SK-N-SH treated with all-trans-retinoic acid at 6 μM for 48 hours (cell line): ENCODE measurements around the gene MYD88.

Experiments
- PATZ1 ChIP-seq: fragments of 250-450 bp; sonication (Bioruptor Pico); IDR thresholded peaks from 2 replicates; pipeline ENCODE4 v1.8.0; 2020; ENCODE audit warnings: mild to moderate bottlenecking, moderate library complexity, borderline replicate concordance
- POU6F1 ChIP-seq: fragments of 250-450 bp; sonication (Bioruptor Pico); IDR thresholded peaks from 2 replicates; pipeline ENCODE4 v1.8.0; 2021; ENCODE audit warnings: low read depth, mild to moderate bottlenecking, moderate library complexity, borderline replicate concordance
- SNAI2 ChIP-seq: fragments of 250-450 bp; sonication (Bioruptor Pico); IDR thresholded peaks from 2 replicates; pipeline ENCODE4 v1.5.0; 2020; ENCODE audit warnings: mild to moderate bottlenecking, moderate library complexity
- ZFP30 ChIP-seq: fragments of 450-650 bp; formaldehyde crosslinking; IDR thresholded peaks from 2 replicates; pipeline ENCODE4 v1.5.0; 2022; ENCODE audit warnings: mild to moderate bottlenecking, moderate library complexity

DNA sequence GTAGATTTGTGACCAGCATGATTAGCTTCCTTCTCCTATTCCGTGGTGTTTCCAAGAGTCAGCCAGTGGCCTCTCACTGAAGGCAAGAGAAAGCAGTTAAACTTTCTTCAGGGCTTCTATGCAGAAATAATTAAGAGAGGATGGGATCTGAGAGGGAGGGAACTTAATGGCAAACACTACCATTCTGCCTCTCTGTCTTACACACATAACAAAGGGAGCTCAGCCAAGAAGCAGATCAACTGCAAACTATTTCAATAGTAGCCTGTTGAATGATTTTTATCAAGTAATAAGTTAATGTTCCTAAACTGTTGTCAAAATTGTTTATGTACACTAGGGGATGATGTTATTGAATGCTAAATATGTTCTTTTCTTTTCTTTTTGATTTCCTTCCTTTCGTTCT, 38.7 kb downstream of the MYD88 start:
- TF ChIP-seq ZFP30 (CRISPR knock-in tag) (no peak), SNAI2 (CRISPR knock-in tag) (no peak), PATZ1 (CRISPR knock-in tag) (no peak), POU6F1 (no peak)
